ENCODE results near the gene SLC22A23. TPM values are rescaled to one million over a fixed set of nuclear protein-coding genes. Genes with fewer than 3 reads are reported as not detected.

SLC22A23 gene
- total RNA-seq, 2 experiments from 2014 or later: not detected

DNA sequence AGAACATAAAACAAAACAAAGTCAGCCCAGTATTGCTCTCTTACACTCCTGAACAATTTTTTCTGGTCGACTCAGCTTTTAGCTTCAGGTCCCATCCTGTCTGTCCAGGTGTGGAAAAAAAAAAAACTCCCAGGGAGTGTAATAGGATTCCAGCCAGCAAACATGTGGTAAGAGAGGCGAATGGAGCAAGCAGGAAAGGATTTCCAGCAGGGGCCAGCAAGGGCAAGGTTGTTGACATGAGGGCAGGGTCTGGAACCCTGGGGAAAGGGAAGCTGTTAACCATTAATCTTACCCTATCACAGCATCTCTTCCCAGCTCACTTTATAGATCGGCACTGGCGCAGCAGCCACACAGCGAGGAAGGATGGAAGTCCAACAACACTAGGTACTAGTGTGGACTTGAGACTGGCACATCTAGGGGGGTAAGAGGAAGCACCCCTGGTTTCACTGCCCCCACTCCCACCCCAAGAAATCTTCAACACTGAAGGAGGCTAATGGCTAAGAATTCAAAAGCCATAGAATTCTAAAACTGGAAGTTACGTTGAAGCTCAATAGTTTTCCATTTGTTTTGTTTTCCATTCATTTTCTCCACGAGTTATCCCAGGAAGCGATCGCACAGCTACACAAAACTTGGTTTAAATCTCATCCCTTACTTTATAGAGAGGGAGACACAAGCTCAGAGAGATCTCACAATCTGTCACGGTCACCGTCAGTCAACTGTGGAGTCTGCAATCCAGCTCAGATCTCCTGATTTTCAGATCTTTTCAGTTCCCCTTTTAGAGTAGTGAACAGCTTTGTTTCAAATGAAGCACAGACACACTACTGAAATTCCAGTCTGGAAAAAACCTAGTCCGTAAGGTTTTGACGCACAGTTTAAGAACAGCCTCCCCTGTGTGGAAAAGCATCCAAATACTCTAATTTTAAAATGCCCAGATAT, 53.3 kb downstream of the SLC22A23 start:
- ChIA-PET POLR2A (interaction anchor here (0.6 kb wide), 1 partner anchor 840 kb away, joined by 3 read pairs; no protein-coding TSS in a partner anchor), CTCF (ENCODE audit: unreplicated experiment) (interaction anchor here (0.8 kb wide), 1 partner anchor 9 kb away, joined by 3 read pairs; no protein-coding TSS in a partner anchor)
- no peaks in the 10 kb centered on the region for H3K36me3 ChIP-seq (ENCODE audit: insufficient read depth, low read length)
- no peak overlapping the region for H3K4me2 ChIP-seq (ENCODE audit: low read length)
- intact Hi-C loops (cut with micrococcal nuclease; ENCODE audit: unreplicated experiment): no loop called here
- no TSS peak for BruUV-seq (replicated peaks)
- no peaks in the 10 kb centered on the region for H3K4me1 ChIP-seq (ENCODE audit: insufficient read depth, low read length, poor library complexity, severe bottlenecking)
- no peak for TF ChIP-seq EZH2phosphoT487 (IDR thresholded peaks at IDR 0.05; ENCODE audit: borderline replicate concordance, low read depth, low read length)
- TF ChIP-seq, protein P1, sequence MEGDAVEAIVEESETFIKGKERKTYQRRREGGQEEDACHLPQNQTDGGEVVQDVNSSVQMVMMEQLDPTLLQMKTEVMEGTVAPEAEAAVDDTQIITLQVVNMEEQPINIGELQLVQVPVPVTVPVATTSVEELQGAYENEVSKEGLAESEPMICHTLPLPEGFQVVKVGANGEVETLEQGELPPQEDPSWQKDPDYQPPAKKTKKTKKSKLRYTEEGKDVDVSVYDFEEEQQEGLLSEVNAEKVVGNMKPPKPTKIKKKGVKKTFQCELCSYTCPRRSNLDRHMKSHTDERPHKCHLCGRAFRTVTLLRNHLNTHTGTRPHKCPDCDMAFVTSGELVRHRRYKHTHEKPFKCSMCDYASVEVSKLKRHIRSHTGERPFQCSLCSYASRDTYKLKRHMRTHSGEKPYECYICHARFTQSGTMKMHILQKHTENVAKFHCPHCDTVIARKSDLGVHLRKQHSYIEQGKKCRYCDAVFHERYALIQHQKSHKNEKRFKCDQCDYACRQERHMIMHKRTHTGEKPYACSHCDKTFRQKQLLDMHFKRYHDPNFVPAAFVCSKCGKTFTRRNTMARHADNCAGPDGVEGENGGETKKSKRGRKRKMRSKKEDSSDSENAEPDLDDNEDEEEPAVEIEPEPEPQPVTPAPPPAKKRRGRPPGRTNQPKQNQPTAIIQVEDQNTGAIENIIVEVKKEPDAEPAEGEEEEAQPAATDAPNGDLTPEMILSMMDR (conservative IDR thresholded peaks at IDR 0.05; ENCODE audit: low read length): no peak
- no peak overlapping the region for H2AFZ ChIP-seq (ENCODE audit: low read length)
- no peak overlapping the region for H3K4me3 ChIP-seq (ENCODE audit: low read depth, low read length, poor library complexity, severe bottlenecking)
- H4K20me1 ChIP-seq (ENCODE audit: insufficient read depth, low read length): no peaks in the 10 kb centered on the region
- no peaks in the 10 kb centered on the region for H3K79me2 ChIP-seq (ENCODE audit: insufficient read depth, low read depth, low read length)
- DNase-seq (ENCODE audit: low spot score): no peak
- no peaks in the 10 kb centered on the region for H3K9me2 ChIP-seq (ENCODE audit: insufficient read depth, low read length)
- H3K9me3 ChIP-seq (ENCODE audit: low read length): no peaks in the 10 kb centered on the region
- H3K27ac ChIP-seq (ENCODE audit: low read depth, low read length, poor library complexity, severe bottlenecking): no peak overlapping the region

DNA sequence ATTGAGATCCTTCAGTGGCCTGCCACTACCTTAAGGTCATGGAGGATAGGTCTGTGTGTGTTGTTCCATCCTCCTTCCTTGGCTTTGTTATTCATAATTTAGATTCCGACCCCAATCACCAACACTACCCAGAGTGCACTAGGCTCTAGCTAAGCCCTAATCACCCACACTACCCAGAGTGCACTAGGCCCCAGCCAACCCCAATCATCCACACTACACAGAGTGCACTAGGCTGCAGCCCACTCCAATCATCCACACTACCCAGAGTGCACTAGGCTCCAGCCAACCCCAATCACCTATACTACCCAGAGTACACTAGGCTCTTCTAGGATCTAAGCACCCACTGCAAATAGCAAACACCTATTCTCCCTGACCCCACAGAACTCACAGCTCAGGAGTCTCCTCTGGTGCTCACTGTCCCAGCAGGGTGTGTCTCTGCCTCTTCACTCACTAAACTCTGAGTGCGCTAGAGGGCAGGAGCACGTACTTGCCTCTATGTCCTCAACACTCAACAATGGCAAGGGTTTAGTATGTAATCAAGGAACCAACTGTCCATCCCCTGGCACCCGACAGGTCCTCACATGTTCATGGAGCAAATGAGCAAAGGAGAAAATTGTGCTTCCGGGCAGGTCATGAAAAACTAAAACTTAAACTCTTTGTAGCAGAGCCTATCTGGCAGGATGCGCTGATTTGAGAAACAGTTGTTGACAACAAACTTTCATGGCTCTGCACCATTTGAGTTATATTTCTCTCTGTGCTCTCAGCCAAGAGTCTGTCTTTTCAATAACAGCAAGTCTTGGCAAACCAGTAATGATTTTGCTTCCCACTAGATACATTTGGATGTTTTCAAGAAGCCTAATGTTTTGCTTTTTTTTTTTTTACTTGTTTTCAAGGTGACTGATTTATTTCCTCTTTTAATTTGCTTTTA, 54.3 kb downstream of the SLC22A23 start:
- DNase-seq (ENCODE audit: low spot score): no peak
- Histone ChIP-seq H3K4me2 (ENCODE audit: low read length) (no peak overlapping the region), H3K36me3 (ENCODE audit: insufficient read depth, low read length) (no peaks in the 10 kb centered on the region), H3K9me3 (ENCODE audit: low read length) (no peaks in the 10 kb centered on the region), H3K9me2 (ENCODE audit: insufficient read depth, low read length) (no peaks in the 10 kb centered on the region), H3K4me3 (ENCODE audit: low read depth, low read length, poor library complexity, severe bottlenecking) (no peak overlapping the region), H3K4me1 (ENCODE audit: insufficient read depth, low read length, poor library complexity, severe bottlenecking) (no peaks in the 10 kb centered on the region), H3K79me2 (ENCODE audit: insufficient read depth, low read depth, low read length) (no peaks in the 10 kb centered on the region), H2AFZ (ENCODE audit: low read length) (no peak overlapping the region), H3K27ac (ENCODE audit: low read depth, low read length, poor library complexity, severe bottlenecking) (no peak overlapping the region), H4K20me1 (ENCODE audit: insufficient read depth, low read length) (no peaks in the 10 kb centered on the region)
- ChIA-PET POLR2A (interaction anchor here (0.6 kb wide), 1 partner anchor 839 kb away, joined by 3 read pairs; no protein-coding TSS in a partner anchor), CTCF (ENCODE audit: unreplicated experiment) (no interaction called here)
- BruUV-seq (replicated peaks): no TSS peak
- TF ChIP-seq, protein P1 (conservative IDR thresholded peaks at IDR 0.05; ENCODE audit: low read length): no peak
- no peak for TF ChIP-seq EZH2phosphoT487 (IDR thresholded peaks at IDR 0.05; ENCODE audit: borderline replicate concordance, low read depth, low read length)
- intact Hi-C loops (cut with micrococcal nuclease; ENCODE audit: unreplicated experiment): no loop called here
